HepG2 (cell line): ENCODE data around the gene DIPK1A. TPM values are rescaled to one million over a fixed set of nuclear protein-coding genes. Genes with fewer than 3 reads are reported as not detected.

ENCODE experiments used
- ATAC-seq: fragments of 200-7000 bp; cut with Tn5 transposase; 3 replicates; pipeline ENCODE4 v1.9.1; 2020; ENCODE audit warnings: mild to moderate bottlenecking, moderate library complexity
- BruUV-seq: library from RNA; stranded (reverse); fragments of 400-500 nt; replicated peaks from 2 replicates; lab custom pipeline; 2021; lab: Mats Ljungman, UMichigan
- CTCF ChIA-PET: fragments of 300-600 bp; formaldehyde crosslinking; extraction: SDS; loops from one replicate; lab custom pipeline; 2021; ENCODE audit warnings: low total read pairs, inconsistent platforms, low intra/inter-chr PET ratio; lab: Yijun Ruan, JAX
- POLR2A ChIA-PET: fragments of 350-600 bp; sonication (Branson Sonifier 250); formaldehyde crosslinking; loops from one replicate; lab custom pipeline; 2020; ENCODE audit warnings: antibody characterized with exemption, inconsistent platforms; lab: Yijun Ruan, JAX
- DNase-seq: peaks from one replicate; pipeline ENCODE4 v3.0.0-alpha.2; 2015; ENCODE audit warnings: low spot score
- FAIRE-seq: peaks from 3 replicates; lab custom pipeline; 2011; peaks lifted over from hg19 to GRCh38; lab: Jason Lieb, UNC
- H2AFZ ChIP-seq: one replicate; pipeline ENCODE4 v1.6.1; 2011; ENCODE audit warnings: low read length, inconsistent platforms
- H3K27ac ChIP-seq: fragments of 300-600 bp; 3 replicates; pipeline ENCODE4 v1.8.0; 2011; ENCODE audit warnings: mixed run types, mild to moderate bottlenecking, mixed read lengths, low read length, inconsistent platforms; ENCODE audit not compliant: insufficient read depth; ENCODE audit errors: extremely low read length
- H3K27me3 ChIP-seq, 2 experiments: fragments of 200-600 bp in 1 of 2; 2 replicates in 1 of 2; 3 replicates in 1 of 2; pipeline versions ENCODE4 v1.6.0 to v1.8.0; 2011; ENCODE audit warnings: low read length in 2 of 2, mild to moderate bottlenecking in 2 of 2, moderate library complexity in 2 of 2, inconsistent platforms in 1 of 2; ENCODE audit not compliant: insufficient read depth in 2 of 2, control insufficient read depth in 1 of 2
- H3K36me3 ChIP-seq, 2 experiments: fragments of 200-600 bp in 1 of 2; replicated peaks in 1 of 2; 2 replicates in 1 of 2; 3 replicates in 1 of 2; pipeline versions ENCODE4 v1.5.1 to v1.8.0; 2011; ENCODE audit warnings: low read length in 2 of 2, inconsistent platforms in 1 of 2; ENCODE audit not compliant: insufficient read depth in 2 of 2, control insufficient read depth in 1 of 2
- H3K4me1 ChIP-seq: 2 replicates; pipeline ENCODE4 v1.5.1; 2012; ENCODE audit warnings: low read length, inconsistent platforms; ENCODE audit not compliant: insufficient read depth
- H3K4me2 ChIP-seq: 2 replicates; pipeline ENCODE4 v1.6.0; 2011; ENCODE audit warnings: low read depth, low read length, inconsistent platforms
- H3K4me3 ChIP-seq, 3 experiments: fragments of 200-600 bp in 1 of 3; sonication (generic), shearing (Covaris generic) in 1 of 3; replicated peaks in 1 of 3; 2 replicates each; pipeline ENCODE4 v1.5.1; 2011 to 2016; ENCODE audit warnings: low read length in 3 of 3, inconsistent platforms in 2 of 3, low read depth in 2 of 3, mild to moderate bottlenecking in 2 of 3, control low read depth in 1 of 3, mixed read lengths in 1 of 3; ENCODE audit not compliant: insufficient read depth in 1 of 3
- H3K79me2 ChIP-seq: one replicate; pipeline ENCODE4 v1.6.1; 2011; ENCODE audit warnings: low read length, inconsistent platforms; ENCODE audit not compliant: insufficient read depth
- H3K9ac ChIP-seq: 2 replicates; pipeline ENCODE4 v1.6.0; 2011; ENCODE audit warnings: mild to moderate bottlenecking, low read depth, low read length, inconsistent platforms; ENCODE audit not compliant: insufficient read depth
- H3K9me3 ChIP-seq: 2 replicates; pipeline ENCODE4 v1.5.1; 2012; ENCODE audit warnings: mild to moderate bottlenecking, low read length
- H4K20me1 ChIP-seq: 2 replicates; pipeline ENCODE4 v1.6.0; 2011; ENCODE audit warnings: inconsistent platforms, mild to moderate bottlenecking, low read length, moderate library complexity; ENCODE audit not compliant: insufficient read depth
- ASH2L ChIP-seq: fragments of 300-600, 200-600 bp; sonication (generic); IDR thresholded peaks from 2 replicates; pipeline ENCODE4 v1.7.0; 2017; ENCODE audit warnings: low read depth, mild to moderate bottlenecking, moderate library complexity, mixed read lengths, low read length; ENCODE audit not compliant: insufficient read length
- BCL3 ChIP-seq: sonication (generic); formaldehyde crosslinking; IDR thresholded peaks from 2 replicates; pipeline ENCODE4 v1.5.1; 2020; ENCODE audit warnings: mild to moderate bottlenecking, missing genetic modification reagents, moderate library complexity
- CCDC6 ChIP-seq: sonication (generic); formaldehyde crosslinking; IDR thresholded peaks from 2 replicates; pipeline ENCODE4 v1.8.1; 2022; ENCODE audit warnings: mild to moderate bottlenecking, missing genetic modification reagents, moderate library complexity
- E2F1 ChIP-seq: sonication (generic); formaldehyde crosslinking; IDR thresholded peaks from 2 replicates; pipeline ENCODE4 v1.5.0; 2020; ENCODE audit warnings: missing genetic modification reagents
- EZH2 ChIP-seq: conservative IDR thresholded peaks from 2 replicates; pipeline ENCODE4 v1.6.1; 2012; ENCODE audit warnings: mild to moderate bottlenecking, low read depth, low read length, moderate library complexity
- HCFC1 ChIP-seq: fragments of 150-350 bp; IDR thresholded peaks from 2 replicates; pipeline ENCODE4 v1.6.1; 2014; ENCODE audit warnings: low read depth, low read length
- HOXA9 ChIP-seq: sonication (generic); formaldehyde crosslinking; IDR thresholded peaks from 2 replicates; pipeline ENCODE4 v1.8.1; 2022; ENCODE audit warnings: missing genetic modification reagents, mild to moderate bottlenecking, moderate library complexity, borderline replicate concordance
- KDM3A ChIP-seq: IDR thresholded peaks from 2 replicates; pipeline ENCODE4 v1.6.1; 2018; ENCODE audit warnings: low read depth, missing compliant biosample characterization
- PATZ1 ChIP-seq: sonication (generic); formaldehyde crosslinking; IDR thresholded peaks from 2 replicates; pipeline ENCODE4 v1.4.0; 2020; ENCODE audit warnings: missing genetic modification reagents
- ZBTB2 ChIP-seq: sonication (generic); formaldehyde crosslinking; IDR thresholded peaks from 2 replicates; pipeline ENCODE4 v1.8.0; 2022; ENCODE audit warnings: low read depth, missing genetic modification reagents
- ZHX1 ChIP-seq: sonication (generic); formaldehyde crosslinking; IDR thresholded peaks from 2 replicates; pipeline ENCODE4 v1.8.1; 2022; ENCODE audit warnings: low read depth, mild to moderate bottlenecking, missing genetic modification reagents
- ZNF263 ChIP-seq: sonication (generic); formaldehyde crosslinking; IDR thresholded peaks from 2 replicates; pipeline ENCODE4 v1.4.0; 2020; ENCODE audit warnings: missing genetic modification reagents
- ZNF550 ChIP-seq: sonication (generic); formaldehyde crosslinking; IDR thresholded peaks from 2 replicates; pipeline ENCODE4 v1.4.0; 2020; ENCODE audit warnings: mild to moderate bottlenecking, missing genetic modification reagents, borderline replicate concordance
- ZNF567 ChIP-seq: sonication (generic); formaldehyde crosslinking; IDR thresholded peaks from 2 replicates; pipeline ENCODE4 v1.8.1; 2023; ENCODE audit warnings: mild to moderate bottlenecking, missing genetic modification reagents, borderline replicate concordance
- ZNF577 ChIP-seq: sonication (generic); formaldehyde crosslinking; IDR thresholded peaks from 2 replicates; pipeline ENCODE4 v1.4.0; 2020; ENCODE audit warnings: mild to moderate bottlenecking, low read depth, missing genetic modification reagents, borderline replicate concordance
- WGBS: methylation state at CpG from one replicate; pipeline ENCODE4 v1.1.6; 2017; ENCODE audit warnings: low lambda C conversion rate; 5-methylcytosine and 5-hydroxymethylcytosine counted together
- in situ Hi-C: cut with HindIII; loops from 2 replicates; pipeline ENCODE4 v1.10.0; 2017; ENCODE audit warnings: low pct_unique_long_range_greater_than_20kb; ENCODE audit not compliant: extremely low pct_ligation_motif_present
- intact Hi-C: fragments of 100-400 bp; cut with micrococcal nuclease; formaldehyde crosslinking; loops from one replicate; pipeline ENCODE4 v1.10.0; 2022; ENCODE audit not compliant: unreplicated experiment
- polyA plus RNA-seq, 8 experiments: library from polyadenylated mRNA; depleted of rRNA in 3 of 8; stranded (reverse) in 7 of 8; unstranded in 1 of 8; fragments of >200 nt; fragmentation: Illumina TruSeq in 4 of 8; extraction: Trizol in 4 of 8; gene quantifications; 2 replicates each; pipeline versions ENCODE4 v1.2.1 to v1.2.3, GENCODE V29; 2011 to 2016; ENCODE audit warnings: low read depth in 4 of 8, missing spikeins in 1 of 8, mixed read lengths in 1 of 8; ENCODE audit not compliant: insufficient read depth in 1 of 8
- total RNA-seq, 5 experiments: library from RNA; depleted of rRNA; stranded (reverse); fragments of >200 nt; fragmentation: Illumina TruSeq; extraction: Trizol; gene quantifications; 2 replicates each; pipeline ENCODE4 v1.2.3, GENCODE V29; 2016; ENCODE audit warnings: low read depth in 1 of 5

The DIPK1A gene
- total and polyA plus RNA-seq, 2 of the 13 experiments (the other 11 are each of a cell fraction or from before 2014, with no cell fraction given) = 8.4 TPM

- CTCF ChIA-PET = no interaction called here
- TF ChIP-seq BCL3 (CRISPR knock-in tag) = no peak
- no peak for TF ChIP-seq ASH2L
- no peak for TF ChIP-seq ZNF550 (CRISPR knock-in tag)
- no peak for TF ChIP-seq HCFC1
- no peak for TF ChIP-seq EZH2
- TF ChIP-seq E2F1 (CRISPR knock-in tag) = no peak
- TF ChIP-seq ZHX1 (CRISPR knock-in tag) = no peak
- no peak for TF ChIP-seq CCDC6
- TF ChIP-seq ZBTB2 (CRISPR knock-in tag) = no peak
- no peak for TF ChIP-seq ZNF577 (CRISPR knock-in tag)
- no peak for TF ChIP-seq PATZ1 (CRISPR knock-in tag)
- TF ChIP-seq ZNF263 (CRISPR knock-in tag) = no peak
- TF ChIP-seq KDM3A (CRISPR knock-in tag) = no peak
- no peak for TF ChIP-seq ZNF567 (CRISPR knock-in tag)
- TF ChIP-seq HOXA9 (CRISPR knock-in tag) = no peak
Measured at GRCh38 chr1:92851729-92852128, 109.5 kb downstream of the DIPK1A start.

More at GRCh38 chr1:92851729-92852128, 109.5 kb downstream of the DIPK1A start:
- no peaks in the 10 kb centered on the region for H4K20me1 ChIP-seq
- H3K9ac ChIP-seq = no peak overlapping the region
- H3K79me2 ChIP-seq = no peaks in the 10 kb centered on the region
- no peak for DNase-seq
- POLR2A ChIA-PET = no interaction called here
- in situ Hi-C loops = no loop called here
- no peak for FAIRE-seq
- no peak overlapping the region for H3K27ac ChIP-seq
- H3K4me2 ChIP-seq = no peak overlapping the region
- intact Hi-C loops = no loop called here
- ATAC-seq = no peak
- H3K4me3 ChIP-seq = no peak overlapping the region
- H2AFZ ChIP-seq = no peak overlapping the region
- 97% methylated on average over 2 of the region's 2 CpGs for WGBS
- H3K36me3 ChIP-seq = peaks cover 1 to 4% of the 10 kb centered on the region in 2 experiments; a peak in 3 of 5 replicates
- H3K4me1 ChIP-seq = no peaks in the 10 kb centered on the region
- no TSS peak for BruUV-seq
- H3K9me3 ChIP-seq = no peaks in the 10 kb centered on the region
- H3K27me3 ChIP-seq = no peaks in the 10 kb centered on the region
